ELR (cell line): ENCODE results near the gene CCL4.
"Not testable (repeated sequence)": the region's sequence is repeated elsewhere in the genome, so short reads cannot be mapped to it uniquely, and the experiment has no call there.

Source experiments
- DNase-seq: peaks from one replicate; pipeline ENCODE4 v3.0.0-alpha.2; 2015; ENCODE audit warnings: low read depth

CCL4 gene

DNA sequence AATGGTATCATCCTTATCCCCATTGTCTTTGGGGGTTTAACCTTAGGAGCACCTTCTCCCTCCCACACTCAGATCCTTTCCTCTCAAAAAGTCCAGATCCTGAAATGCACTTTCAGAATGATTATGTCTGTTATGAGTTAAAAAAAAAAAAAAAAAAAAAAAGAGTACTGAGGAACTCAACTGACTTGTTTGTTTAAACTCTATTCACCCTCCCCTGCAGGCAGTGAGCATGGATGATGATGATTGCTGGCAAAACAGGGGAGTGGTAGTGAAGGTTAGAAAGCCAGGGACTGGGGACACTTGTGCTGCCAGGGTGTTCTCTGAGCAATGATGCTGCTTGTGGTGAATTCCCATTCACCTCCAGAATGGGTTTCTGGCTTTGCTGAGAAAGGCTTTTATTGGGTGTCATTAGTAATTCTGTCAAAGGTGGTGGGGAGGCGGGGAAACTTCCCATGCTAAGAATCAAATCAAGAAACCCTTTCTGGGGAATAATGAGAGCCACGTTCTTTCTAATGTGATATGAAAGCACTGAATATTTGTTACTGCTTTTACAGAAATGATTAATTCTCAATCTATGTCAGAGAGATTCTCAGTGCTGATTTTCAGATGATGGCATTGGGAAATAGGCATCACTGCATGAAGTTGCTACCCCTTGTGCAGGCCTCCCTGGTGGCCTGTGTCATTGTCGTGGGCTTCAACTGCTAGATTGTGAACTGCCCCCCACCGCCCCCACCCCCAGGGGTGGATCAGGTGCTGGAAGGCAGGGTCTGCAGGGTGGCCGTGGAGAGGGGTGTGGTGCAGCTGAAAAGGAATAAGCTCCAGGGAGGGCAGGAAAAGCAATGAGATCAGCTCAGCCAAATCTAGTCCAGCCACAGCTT, 14.1 kb downstream of the CCL4 start:
- no peak for DNase-seq

DNA sequence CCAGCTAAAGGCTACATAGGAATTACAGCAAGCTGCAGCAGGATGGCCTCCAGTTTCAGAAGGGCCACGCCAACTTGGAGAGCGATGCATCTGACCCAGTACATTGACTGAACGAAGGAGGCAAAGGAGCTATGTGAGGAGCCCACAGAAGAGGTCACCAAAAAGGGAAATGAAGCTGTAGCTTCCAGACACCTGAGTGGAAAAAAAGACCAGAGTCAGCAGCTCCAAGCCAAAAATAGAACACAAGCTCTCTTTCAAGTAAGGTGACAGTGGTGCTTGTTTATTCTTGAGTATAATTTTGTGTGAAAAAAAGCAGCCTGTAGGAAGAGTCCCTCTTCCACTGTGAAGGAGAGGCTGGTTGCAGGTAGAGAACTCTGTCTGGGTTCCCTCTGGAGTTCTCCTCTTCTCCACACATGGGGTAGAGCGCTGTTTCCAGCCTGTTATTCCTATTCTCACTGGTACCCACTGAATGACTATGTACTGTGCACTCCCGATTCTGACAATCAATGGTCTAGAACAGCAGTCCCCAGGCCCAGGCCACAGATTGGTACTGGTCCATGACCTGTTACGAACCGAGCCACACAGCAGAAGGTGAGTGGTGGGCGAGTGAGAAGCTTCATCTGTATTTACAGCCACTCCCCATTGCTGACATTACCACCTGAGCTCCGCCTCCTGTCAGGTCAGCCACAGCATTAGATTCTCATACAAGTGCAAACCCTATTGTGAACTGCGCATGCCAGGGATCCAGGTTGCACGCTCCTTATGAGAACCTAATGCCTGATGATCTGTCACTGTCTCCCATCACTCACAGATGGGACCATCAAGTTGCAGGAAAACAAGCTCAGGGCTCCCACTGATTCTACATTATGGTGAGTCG, 15.1 kb downstream of the CCL4 start:
- DNase-seq = no peak

DNA sequence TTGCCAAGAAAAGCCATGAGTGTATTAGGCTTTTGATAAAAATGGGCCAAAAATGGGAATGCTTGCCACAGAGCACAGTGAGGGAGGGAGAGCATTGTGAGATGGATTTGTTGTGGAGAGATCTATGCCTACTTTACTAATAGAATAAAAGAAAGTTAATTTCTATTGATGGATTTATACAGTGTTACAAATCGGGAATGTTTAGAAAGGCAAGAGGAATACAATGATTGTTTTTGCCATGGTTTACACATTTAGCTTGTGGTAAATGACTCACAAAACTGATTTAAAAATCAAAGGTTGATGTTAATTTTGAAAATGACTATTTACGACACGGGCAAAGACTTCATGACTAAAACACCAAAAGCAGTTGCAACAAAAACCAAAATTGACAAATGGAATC, 16.6 kb downstream of the CCL4 start:
- DNase-seq = no peak

DNA sequence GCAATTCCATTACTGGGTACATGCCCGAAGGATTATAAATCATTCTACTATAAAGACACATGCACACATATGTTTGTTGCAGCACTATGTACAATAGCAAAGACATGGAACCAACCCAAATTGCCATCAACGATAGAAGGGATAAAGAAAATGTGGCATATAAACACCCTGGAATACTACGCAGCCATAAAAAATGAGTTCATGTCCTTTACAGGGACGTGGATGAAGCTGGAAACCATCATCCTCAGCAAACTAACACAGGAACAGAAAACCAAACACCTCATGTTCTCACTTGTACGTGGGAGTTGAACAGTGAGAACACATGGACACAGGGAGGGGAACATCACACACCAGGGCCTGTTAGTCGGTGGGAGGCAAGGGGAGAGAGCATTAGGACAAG, 17.5 kb downstream of the CCL4 start:
- not testable (repeated sequence) for DNase-seq

DNA sequence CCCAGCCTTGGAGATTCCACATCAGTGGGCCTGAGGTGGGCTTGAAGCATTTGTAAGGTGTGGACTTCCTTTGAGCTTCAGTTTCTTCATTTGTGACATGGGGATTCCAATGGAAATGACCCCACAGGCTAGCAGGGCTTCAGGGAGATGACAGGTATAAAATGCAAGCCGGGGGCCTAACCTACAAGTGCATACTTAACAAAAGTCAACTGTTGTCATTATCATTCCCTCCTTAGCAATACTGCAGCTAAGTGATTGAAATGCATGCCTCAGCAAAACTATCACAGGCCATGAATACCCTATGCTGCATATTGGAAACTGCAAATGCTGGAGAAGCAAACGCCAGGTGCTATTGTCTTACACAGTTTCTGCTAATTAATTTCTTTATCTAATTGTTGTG, 19.8 kb downstream of the CCL4 start:
- DNase-seq = no peak

DNA sequence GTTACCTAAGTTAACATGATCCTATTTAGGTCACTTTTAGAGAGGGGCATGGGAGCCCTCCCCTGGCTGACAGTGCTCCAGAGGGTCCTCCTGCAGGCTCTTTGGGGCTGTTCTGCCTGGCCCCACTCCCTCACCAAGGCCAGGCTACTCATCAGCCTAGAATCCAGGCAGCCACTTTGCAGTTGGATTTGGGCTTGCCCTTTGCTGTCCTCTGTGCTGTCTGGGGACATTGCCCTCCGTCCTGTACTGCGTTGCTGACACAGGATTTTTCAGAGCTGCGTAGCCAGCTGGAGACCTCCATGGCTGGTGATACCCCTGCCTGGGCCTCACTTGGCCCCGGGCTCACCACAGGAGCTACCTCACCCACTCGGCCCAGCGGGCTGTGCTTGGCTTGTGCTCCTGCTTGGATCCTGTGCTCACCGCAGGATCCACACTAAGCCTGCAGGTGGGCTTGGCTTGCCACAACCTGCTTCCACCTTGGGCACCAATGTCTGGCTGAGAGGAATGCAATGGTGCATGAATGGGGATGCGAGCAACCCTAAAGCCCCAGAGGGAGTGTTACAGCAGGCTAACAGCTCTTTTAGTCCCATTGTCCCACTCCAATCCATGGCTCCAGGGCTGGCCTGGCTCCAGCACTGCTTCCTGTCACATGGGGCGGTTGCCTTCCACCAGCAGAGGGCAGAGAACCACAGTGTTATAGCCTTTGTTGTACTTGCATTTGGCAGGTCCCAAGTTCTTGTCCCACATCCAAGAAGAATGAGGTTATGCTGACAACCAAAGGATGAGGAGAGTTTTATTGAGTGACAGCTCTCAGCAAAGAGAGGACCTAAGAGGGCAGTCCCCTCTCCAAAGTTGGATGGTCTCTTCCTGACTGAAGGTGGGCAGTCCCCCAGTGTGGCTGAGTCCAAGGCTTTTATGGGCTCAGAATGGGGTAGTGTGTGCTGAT, 21.5 kb downstream of the CCL4 start:
- DNase-seq = no peak

DNA sequence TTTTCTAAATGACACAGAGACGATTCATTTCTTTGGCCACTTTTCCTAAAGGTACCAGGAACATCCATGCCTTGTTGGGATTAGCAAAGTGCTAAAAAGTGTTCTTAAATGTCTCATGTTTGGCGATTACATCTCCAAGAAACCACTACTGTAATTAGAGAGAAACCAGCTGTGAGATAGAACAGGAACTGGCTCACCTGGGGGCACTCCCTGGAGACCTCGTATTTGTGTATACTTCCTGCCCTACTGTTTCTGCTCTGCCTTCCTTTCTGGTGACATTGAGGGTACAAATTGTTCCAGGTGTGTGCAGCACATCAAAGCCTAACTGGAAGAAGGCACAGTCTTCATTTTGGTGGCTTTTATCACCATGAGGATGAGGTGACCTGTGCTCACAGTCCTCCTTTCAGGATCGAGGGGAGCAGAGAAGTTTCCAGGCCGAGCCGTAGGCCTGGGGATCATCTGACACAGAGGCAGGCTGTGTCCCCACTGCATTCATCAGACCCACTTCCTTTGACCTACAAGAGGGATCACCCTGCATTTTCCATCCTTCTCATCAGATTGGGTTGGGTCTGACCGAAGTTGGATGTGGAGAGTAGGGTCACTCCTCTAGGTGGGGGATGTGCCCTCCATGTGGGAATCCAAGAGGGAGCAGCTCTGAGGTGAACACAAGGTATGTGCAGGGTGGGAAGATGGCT, 23.7 kb downstream of the CCL4 start:
- DNase-seq = no peak

DNA sequence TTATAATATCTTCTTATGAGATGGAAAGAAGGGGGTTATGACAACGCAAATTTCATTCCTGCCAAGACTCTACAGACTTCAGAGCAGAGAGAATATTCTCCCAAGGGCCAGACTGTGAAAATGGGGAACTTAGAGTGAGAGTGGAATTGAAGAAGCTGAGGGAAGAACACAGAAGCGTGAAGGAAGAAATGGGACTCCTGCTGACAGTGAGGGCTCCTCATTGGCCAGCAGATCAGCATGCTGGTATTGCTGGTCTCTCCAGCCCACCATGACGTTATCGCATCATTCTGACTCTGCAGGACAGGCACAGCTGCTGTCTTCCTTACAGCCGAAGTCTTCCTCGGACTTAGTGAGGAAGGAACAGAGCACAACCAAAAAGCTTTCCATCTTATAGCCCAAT, 24.3 kb downstream of the CCL4 start:
- no peak for DNase-seq

DNA sequence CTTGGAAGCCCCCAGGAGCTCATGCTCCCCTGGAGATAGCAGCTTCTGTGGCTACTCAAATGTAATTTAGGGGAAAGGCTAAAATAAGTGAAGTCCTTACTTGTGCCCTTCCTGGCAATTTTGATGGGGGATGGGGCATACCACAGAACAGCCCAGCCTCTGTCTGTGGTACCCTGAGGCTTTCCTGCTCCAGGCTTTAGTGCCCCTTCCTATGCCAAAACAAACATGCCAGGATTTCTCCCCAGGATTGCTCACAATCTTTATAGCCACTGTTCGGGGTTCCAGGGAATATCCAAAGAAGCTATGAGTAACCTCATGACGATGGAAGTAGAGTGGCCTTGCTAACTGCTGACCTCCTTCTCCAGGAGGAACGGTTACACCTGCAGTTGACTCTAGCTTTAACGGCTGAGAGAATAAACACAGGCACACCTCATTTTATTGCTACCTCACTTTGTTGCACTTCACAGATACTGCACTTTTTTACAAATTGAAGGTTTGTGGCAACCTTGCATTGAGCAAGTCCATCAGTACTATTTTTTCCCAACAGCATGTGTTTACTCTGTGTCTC, 24.9 kb downstream of the CCL4 start:
- no peak for DNase-seq

DNA sequence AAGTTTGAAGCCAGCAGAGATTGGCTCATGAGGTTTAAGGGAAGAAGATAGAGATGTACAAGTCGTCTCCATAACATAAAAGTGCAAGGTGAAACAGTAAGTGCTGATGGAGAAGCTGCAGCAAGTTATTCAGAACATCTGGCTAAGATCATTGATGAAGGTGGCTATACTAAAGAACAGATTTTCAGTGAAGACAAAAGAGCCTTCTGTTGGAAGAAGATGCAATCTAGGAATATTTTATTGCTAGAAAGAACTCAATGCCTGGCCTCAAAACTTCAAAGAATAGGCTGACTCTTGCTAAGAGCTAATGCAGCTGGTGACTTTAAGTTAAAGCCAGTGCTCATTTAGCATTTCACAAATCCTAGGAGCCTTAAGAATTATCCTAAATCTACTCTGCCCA, 26.0 kb downstream of the CCL4 start:
- DNase-seq = no peak

DNA sequence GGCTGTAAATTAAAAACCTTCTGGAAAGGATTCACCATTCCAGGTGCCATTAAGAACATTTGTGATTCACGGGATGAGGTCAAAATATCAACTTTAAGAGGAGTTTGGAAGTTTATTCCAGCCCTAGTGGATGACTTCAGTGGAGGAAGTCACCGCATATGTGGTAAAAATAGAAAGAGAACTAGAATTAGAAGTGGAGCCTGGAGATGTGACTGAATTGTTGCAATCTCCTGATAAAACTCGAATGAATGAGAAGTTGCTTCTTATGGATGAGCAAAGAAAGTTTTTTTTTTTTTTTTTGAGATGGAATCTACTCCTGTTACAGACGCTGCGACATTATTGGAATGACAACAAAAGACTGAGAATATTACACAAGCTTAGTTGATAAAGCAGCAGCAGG, 26.7 kb downstream of the CCL4 start:
- DNase-seq = no peak

DNA sequence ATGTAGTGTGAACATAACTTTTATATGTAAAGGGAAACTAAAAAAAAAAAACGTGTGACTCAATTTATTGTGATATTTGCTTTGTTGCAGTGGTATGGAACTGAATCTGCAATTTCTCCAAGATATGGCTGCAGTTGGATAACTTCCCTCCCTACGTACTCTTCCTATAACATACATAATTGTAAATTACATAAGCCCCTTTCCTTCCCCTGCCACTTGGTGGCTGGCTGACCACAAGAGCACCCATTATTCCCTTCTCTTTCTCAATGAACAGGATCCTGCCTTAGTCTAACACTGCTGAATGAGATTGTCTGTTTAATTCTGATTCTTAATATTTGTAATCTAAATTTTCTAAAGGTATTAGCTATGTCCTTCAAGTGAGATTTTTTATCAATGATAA, 27.8 kb downstream of the CCL4 start:
- DNase-seq = peak; percentile 9

DNA sequence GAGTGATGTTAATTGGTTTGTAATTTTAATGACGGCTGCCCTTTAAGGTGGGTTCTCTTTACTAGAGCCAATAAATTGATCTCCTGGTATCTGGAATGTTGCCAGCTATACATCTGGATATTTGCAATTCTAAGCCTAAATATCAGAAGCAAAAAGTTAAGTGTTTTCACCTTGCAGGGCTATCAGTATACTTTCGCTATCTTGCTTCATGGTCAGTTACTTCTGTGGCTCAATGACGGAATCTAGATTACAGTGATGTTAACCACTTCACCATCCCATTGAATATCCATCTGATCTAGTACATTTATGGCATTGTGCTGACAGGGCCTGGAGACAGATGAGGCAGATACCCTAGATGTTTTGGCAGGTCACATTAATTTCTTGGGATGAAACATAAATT, 28.3 kb downstream of the CCL4 start:
- no peak for DNase-seq

DNA sequence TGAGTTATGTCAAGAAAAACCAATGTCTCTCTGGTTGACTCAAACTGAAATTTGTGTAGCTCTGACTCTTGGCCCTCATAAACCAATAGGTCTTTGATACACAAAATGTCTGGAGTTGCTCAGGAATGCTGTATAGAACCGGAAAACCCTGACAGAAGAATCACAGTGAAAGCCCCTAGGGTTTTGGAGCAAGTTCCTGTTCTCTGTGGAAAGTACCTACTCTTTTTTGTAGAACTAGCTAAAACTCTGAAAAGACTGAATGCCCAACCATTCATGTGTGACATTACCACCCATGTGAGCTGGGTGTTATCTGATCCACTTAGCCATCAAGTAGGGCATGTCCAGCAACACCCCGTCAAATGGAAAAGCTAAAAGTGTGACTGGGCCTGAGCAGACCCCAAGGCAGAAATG, 28.8 kb downstream of the CCL4 start:
- no peak for DNase-seq

DNA sequence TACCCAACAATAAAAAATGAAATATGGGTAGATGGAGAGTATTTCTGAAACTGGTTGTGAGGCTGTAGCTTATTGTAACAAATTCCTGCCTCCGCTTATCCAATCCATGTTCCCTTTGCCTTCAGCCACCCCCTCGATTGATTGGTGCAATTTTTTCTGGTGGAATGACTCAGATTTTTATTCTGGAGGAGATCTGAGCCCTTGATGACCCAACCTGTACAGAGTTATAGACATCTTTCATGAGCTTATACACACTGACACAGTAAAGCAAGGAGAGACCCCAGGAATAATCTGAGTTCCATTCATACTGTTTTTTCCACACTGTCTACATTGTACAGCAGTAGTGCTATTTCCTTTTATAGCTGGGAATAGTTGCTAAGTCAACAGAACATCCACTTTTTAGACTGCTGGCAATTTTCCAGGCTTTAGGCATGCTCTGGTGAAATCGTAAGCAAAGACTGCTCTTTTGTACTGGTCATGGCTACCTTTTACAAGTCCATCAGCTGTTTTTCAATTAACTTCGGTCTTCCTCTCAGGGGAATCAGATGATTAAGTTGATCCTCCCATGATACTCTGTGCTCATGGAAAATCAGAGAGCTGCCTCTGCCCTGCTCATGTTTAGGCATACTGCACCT, 30.1 kb downstream of the CCL4 start:
- DNase-seq = no peak

DNA sequence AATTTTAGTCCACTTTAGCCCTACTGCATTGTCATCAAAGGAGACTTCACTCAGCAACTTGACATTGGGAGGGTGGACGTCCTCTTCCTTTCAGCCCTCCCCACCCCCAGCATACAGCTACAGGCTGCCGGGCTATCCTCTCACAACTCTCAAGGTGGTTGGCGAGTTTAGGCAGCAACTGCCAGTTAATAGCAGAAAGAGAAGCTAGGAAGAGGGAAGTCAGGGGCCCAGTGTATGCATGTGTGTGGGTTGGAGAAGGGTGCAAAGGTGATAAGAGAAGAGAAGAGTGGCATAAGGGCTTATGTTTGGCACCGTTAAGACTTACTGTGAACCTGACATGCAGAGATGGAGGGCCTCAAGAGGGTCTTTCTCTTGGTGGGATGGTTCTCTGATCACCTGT, 31.8 kb downstream of the CCL4 start:
- DNase-seq = no peak

DNA sequence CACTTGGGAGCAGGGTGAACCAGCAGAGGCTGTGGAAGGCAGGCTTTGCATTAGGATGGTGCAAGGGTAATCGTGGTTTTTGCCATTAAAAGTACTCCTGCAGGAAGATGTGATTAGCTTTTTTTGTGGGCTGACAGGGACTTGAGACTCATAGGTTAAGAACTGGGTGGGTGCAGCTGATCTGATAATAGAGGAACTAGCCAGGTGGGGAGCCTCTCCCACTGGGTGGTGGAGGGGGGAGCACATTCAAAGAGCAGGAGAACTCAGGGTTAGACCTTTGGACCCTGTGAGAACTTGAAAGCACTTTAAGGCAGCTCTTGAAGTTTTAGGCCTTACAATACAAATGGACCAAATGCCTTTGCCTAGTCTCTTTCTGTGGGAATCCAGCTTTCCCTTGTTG, 32.4 kb downstream of the CCL4 start:
- DNase-seq = no peak

DNA sequence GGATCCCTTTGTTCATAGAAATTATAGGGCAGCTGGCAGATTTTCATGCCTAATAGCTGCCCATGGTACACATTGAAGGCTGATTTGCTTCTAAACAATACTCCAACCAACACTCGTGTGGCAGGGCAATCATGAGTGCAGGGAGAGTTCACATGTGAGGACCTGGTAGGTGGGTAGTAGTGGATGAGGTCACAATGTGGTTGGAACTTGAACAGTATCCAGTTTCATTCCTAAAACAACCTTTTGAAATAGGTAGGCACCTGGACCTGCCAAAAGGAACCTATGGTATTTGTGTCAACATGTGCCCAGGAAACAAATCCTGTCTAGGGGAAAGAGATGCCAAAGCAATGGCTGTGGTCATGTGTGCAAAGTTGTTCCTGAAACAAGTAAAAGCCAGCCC, 32.8 kb downstream of the CCL4 start:
- no peak for DNase-seq

DNA sequence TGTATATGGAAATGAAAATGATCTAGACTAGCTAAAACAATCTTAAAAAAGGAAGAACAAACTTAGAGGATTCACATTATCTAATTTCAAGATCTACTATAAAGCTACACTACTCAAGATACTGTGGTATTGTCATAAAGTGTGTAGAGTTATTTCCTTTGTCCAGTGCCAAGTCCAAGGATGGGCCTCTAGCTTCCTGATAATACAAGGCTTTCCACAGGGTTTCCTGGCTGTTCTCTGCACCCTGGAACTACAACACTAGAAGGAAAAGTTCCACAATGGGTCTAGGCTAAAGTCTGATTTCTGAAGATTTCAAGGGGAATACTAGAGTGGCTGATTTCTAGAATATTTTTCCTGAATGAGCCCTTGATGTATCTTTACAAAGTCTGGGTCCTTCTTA, 38.6 kb downstream of the CCL4 start:
- DNase-seq = no peak

DNA sequence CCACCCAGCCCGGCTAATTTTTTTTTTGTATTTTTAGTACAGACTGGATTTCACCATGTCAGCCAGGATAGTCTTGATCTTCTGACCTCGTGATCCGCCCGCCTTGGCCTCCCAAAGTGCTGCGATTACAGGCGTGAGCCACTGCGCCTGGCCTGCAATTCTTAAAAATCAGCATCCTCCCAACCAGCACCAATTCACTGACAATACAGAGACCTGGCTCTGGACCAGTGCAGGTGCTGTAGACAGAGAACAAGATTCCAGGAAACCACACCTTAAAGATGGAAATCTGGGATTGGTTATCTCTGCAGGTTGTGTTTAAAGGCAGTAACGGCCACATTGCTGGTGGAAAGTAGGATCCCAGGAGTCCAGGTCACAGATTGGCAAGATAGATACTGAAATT, 39.2 kb downstream of the CCL4 start:
- no peak for DNase-seq

DNA sequence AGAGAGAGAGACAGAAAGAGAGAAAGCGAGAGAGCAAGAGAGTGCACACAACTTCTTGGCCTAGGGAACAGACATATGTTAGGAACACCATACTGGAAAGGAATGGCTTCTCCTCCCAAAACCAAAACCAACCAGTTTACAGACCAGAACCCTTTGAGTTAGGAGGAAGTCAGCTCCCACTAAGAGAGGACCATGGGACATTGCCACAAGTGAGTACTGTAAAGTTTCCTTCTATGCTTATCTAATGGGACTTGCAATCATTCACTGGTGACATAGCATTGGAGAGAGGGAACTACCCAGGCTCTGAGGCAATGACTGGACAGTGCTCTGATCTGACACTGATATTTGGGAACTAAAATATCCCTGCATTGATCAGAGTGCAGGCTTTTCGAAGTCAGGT, 40.4 kb downstream of the CCL4 start:
- no peak for DNase-seq
